Measurements from ENCODE around the gene SLC26A11.
"Not testable (repeated sequence)": the region's sequence is repeated elsewhere in the genome, so short reads cannot be mapped to it uniquely, and the experiment has no call there.

Gene SLC26A11

DNA sequence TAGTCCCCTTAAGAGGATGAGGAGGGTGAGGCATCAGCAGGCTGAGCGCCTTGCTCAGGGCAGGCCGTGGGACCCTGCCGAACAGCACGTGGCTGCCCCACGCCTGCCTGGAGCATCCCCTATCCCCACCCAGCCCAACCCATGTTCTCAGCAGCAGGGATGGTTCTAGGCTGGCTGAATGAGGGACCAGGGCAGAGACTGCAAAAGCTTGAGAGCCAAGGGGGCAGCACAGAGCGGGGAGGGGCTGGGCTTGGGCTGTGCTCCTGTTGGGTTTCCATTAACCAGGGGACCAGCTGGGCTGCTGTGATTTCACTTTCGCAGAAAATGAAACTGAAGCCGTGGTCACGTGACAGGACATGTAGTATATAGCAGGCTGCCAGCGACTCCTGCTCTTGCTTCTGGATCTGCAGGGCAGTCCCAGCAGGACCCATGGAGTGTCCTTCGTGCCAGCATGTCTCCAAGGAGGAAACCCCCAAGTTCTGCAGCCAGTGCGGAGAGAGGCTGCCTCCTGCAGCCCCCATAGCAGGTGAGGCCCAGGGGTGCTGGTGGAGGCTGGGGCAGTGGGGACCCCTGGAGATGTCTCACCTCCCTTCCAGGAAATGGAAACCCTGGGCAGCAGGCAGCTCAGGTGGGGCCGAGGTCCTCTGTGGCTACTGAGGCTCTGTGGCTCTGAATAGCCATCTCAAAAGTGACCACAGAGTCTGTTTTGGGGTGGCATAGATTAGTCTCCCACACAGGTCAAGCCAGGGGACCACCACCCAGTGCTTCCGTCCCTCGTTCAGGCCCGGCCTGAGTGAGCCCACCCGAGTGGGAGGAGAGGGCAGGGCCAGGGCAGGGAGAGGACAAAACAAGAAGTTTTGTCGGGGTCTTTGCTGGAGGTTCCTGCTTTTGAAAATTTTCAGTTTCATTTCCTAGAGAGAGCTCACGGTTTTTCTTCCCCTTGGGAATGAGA lies 43.3 kb downstream of the SLC26A11 start:
- peak; percentile 86 to 87 for DNase-seq

- peak; percentile 49 to 63 for DNase-seq
Observed at GRCh38 chr17:80264205-80265075, 44.2 kb downstream of the SLC26A11 start.

GRCh38 chr17:80265205-80266068 lies 45.2 kb downstream of the SLC26A11 start:
- peak; percentile 54 to 63 for DNase-seq

DNA sequence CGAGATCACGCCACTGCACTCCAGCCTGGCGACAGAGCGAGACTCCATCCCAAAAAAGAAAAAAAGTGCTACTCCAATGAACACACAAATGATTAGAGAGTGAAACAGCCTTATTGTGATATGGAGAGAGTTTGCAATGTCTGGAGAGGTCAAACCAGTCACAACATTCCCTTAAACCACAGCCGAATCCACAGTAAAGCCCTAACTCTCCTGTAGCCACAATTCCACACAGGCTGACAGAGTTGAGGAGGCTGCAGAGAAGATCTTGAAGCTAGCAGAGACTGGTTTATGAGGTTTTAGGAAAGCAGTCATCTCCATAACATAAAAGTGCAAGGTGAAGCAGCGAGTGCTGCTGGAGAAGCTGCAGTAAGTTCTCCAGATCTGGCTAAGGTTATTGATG lies 47.2 kb downstream of the SLC26A11 start:
- DNase-seq = no peak

DNA sequence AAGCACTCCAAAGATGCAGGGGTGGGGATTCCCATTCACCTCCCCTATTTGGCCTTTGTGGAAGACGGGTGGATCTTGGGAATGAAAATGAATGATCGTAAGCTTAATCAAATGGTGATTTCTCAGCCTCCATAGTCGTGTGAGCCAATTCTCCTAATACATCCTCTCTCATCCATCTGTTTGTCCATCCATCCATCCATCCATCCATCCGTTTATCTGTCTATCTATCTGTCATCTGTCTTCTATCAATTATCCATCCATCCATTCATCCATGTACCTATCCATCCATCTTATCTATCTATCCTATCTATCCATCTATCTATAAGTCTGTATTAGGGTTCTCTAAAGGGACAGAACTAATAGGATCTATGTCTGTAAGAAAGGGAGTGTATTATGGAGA lies 48.2 kb downstream of the SLC26A11 start:
- no peak for DNase-seq

- no peak for DNase-seq
Observed at GRCh38 chr17:80269405-80269807, 49.2 kb downstream of the SLC26A11 start.

GRCh38 chr17:80270104-80270503 lies 49.9 kb downstream of the SLC26A11 start:
- DNase-seq = no peak

- DNase-seq = peak; percentile 36 to 50
Observed at GRCh38 chr17:80270836-80271235, 50.6 kb downstream of the SLC26A11 start.

DNA sequence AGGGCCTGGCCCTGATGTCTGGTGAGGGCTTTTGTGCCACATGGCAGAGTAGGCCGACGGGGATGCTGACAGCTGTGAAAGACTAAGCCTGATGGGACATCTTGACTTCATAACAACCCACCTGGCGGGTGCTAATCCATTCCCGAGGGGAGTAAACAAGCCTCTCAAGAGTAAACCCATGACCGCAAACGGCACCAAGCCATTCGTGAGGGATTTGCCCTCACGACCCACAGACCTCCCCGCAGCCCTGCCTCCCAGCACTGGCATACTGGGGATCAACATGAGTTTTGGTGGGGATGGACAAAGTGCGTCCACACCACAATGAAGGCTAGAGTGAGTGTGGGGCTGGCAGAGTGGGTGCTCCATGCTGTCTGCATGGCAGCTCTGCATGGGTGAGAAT lies 52.1 kb downstream of the SLC26A11 start:
- no peak for DNase-seq

DNA sequence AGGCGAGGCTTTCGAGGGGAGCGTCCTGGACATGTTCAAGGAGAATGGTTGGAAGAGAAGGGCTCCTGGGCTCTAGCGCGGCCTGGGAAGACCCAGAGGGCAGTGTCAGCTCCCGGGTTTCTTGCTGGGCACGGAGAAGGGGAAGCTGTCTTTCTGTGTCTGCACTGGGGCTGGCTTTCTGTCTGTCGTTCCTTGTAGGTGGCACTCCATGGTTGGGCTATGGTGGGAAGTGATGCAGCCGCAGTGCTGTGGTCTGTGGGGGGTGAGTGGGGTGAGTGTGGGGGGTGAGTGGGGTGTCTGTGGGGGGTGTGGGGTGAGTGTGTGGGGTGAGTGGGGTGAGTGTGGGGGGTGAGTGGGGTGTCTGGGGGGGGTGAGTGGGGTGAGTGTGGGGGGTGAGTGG lies 54.1 kb downstream of the SLC26A11 start:
- peak in 1 of 2 donors; percentile 30 for DNase-seq

DNA sequence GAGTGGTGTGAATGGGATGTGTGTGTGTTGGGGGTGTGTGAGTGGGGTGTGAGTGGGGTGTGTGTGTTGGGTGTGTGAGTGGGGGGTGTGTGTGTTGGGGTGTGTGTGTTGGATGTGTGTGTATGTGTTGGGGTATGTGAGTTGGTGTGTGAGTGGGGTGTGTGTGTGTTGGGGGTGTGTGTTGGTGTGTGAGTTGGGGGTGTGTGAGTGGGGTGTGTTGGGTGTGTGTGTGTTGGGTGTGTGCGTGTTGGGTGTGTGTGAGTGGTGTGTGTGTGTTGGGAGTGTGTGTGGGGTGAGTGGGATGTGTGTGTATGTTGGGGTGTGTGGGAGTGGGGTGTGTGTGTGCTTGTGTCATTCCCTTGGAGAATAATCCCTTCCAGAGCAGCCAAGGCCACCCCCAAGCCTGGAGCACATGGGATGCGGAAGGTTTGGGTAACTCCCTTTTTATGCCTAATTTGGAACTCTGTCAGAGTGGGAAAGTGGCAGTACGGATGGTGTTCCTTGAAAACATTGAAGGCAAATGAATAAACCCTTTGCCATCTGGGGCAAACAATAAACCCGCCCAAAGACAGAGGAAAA lies 54.7 kb downstream of the SLC26A11 start:
- DNase-seq = no peak

DNA sequence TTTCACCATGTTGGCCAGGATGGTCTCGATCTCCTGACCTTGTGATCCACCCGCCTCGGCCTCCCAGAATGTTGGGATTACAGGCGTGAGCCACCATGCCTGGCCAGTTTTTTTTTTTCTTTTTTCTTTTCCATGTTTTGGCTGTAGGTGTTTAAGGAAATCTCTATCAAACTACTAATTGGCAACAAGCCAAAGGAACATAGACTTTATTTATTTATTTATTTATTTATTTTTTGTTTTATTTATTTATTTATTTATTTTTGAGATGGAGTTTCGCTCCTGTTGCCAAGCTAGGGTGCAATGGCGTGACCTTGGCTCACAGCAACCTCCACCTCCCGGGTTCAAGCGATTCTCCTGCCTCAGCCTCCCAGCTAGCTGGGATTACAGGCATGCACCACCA lies 55.6 kb downstream of the SLC26A11 start:
- DNase-seq = not testable (repeated sequence)

- DNase-seq = no peak
Observed at GRCh38 chr17:80277751-80278671, 57.8 kb downstream of the SLC26A11 start.

- DNase-seq = no peak
Observed at GRCh38 chr17:80279895-80280294, 59.7 kb downstream of the SLC26A11 start.

DNA sequence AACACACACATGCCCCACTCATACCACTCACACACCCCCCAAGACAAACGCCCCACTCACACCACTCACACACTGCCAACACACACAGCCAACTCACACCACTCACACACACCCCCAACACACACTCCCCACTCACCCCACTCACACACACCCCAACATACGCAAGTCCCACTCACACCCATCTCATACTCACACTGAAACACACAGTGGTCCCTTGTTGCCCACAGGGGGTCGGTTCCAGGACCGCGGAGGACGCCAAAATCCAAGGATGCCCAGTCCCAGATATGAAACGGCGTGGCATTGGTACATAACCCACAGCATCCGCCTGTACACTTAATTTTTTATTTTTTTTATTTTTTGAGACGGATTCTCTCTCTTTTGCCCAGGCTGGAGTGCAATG lies 61.3 kb downstream of the SLC26A11 start:
- DNase-seq = no peak

- DNase-seq = no peak
Observed at GRCh38 chr17:80283116-80283852, 63.1 kb downstream of the SLC26A11 start.

- DNase-seq = no peak
Observed at GRCh38 chr17:80284631-80285030, 64.4 kb downstream of the SLC26A11 start.

GRCh38 chr17:80285237-80285920 lies 65.2 kb downstream of the SLC26A11 start:
- DNase-seq = no peak

- no peak for DNase-seq
Observed at GRCh38 chr17:80286638-80286960, 66.4 kb downstream of the SLC26A11 start.

- no peak for DNase-seq
Observed at GRCh38 chr17:80287038-80287437, 66.8 kb downstream of the SLC26A11 start.
